HepG2 (cell line): ENCODE data around the gene FGF14. TPM values are rescaled to one million over a fixed set of nuclear protein-coding genes. Genes with fewer than 3 reads are reported as not detected.

Experiments
- ATAC-seq: fragments of 200-7000 bp; cut with Tn5 transposase; 3 replicates; pipeline ENCODE4 v1.9.1; 2020; ENCODE audit warnings: mild to moderate bottlenecking, moderate library complexity
- BruUV-seq: library from RNA; stranded (reverse); fragments of 400-500 nt; replicated peaks from 2 replicates; lab custom pipeline; 2021; lab: Mats Ljungman, UMichigan
- CTCF ChIA-PET: fragments of 300-600 bp; formaldehyde crosslinking; extraction: SDS; loops from one replicate; lab custom pipeline; 2021; ENCODE audit warnings: low total read pairs, inconsistent platforms, low intra/inter-chr PET ratio; lab: Yijun Ruan, JAX
- POLR2A ChIA-PET: fragments of 350-600 bp; sonication (Branson Sonifier 250); formaldehyde crosslinking; loops from one replicate; lab custom pipeline; 2020; ENCODE audit warnings: antibody characterized with exemption, inconsistent platforms; lab: Yijun Ruan, JAX
- DNase-seq: peaks from one replicate; pipeline ENCODE4 v3.0.0-alpha.2; 2015; ENCODE audit warnings: low spot score
- FAIRE-seq: peaks from 3 replicates; lab custom pipeline; 2011; peaks lifted over from hg19 to GRCh38; lab: Jason Lieb, UNC
- H2AFZ ChIP-seq: one replicate; pipeline ENCODE4 v1.6.1; 2011; ENCODE audit warnings: low read length, inconsistent platforms
- H3K27ac ChIP-seq: fragments of 300-600 bp; 3 replicates; pipeline ENCODE4 v1.8.0; 2011; ENCODE audit warnings: mixed run types, mild to moderate bottlenecking, mixed read lengths, low read length, inconsistent platforms; ENCODE audit not compliant: insufficient read depth; ENCODE audit errors: extremely low read length
- H3K27me3 ChIP-seq, 2 experiments: fragments of 200-600 bp in 1 of 2; 2 replicates in 1 of 2; 3 replicates in 1 of 2; pipeline versions ENCODE4 v1.6.0 to v1.8.0; 2011; ENCODE audit warnings: low read length in 2 of 2, mild to moderate bottlenecking in 2 of 2, moderate library complexity in 2 of 2, inconsistent platforms in 1 of 2; ENCODE audit not compliant: insufficient read depth in 2 of 2, control insufficient read depth in 1 of 2
- H3K36me3 ChIP-seq, 2 experiments: fragments of 200-600 bp in 1 of 2; replicated peaks in 1 of 2; 2 replicates in 1 of 2; 3 replicates in 1 of 2; pipeline versions ENCODE4 v1.5.1 to v1.8.0; 2011; ENCODE audit warnings: low read length in 2 of 2, inconsistent platforms in 1 of 2; ENCODE audit not compliant: insufficient read depth in 2 of 2, control insufficient read depth in 1 of 2
- H3K4me1 ChIP-seq: 2 replicates; pipeline ENCODE4 v1.5.1; 2012; ENCODE audit warnings: low read length, inconsistent platforms; ENCODE audit not compliant: insufficient read depth
- H3K4me2 ChIP-seq: 2 replicates; pipeline ENCODE4 v1.6.0; 2011; ENCODE audit warnings: low read depth, low read length, inconsistent platforms
- H3K4me3 ChIP-seq, 3 experiments: fragments of 200-600 bp in 1 of 3; sonication (generic), shearing (Covaris generic) in 1 of 3; replicated peaks in 1 of 3; 2 replicates each; pipeline ENCODE4 v1.5.1; 2011 to 2016; ENCODE audit warnings: low read length in 3 of 3, inconsistent platforms in 2 of 3, low read depth in 2 of 3, mild to moderate bottlenecking in 2 of 3, control low read depth in 1 of 3, mixed read lengths in 1 of 3; ENCODE audit not compliant: insufficient read depth in 1 of 3
- H3K79me2 ChIP-seq: one replicate; pipeline ENCODE4 v1.6.1; 2011; ENCODE audit warnings: low read length, inconsistent platforms; ENCODE audit not compliant: insufficient read depth
- H3K9ac ChIP-seq: 2 replicates; pipeline ENCODE4 v1.6.0; 2011; ENCODE audit warnings: mild to moderate bottlenecking, low read depth, low read length, inconsistent platforms; ENCODE audit not compliant: insufficient read depth
- H3K9me3 ChIP-seq: 2 replicates; pipeline ENCODE4 v1.5.1; 2012; ENCODE audit warnings: mild to moderate bottlenecking, low read length
- H4K20me1 ChIP-seq: 2 replicates; pipeline ENCODE4 v1.6.0; 2011; ENCODE audit warnings: inconsistent platforms, mild to moderate bottlenecking, low read length, moderate library complexity; ENCODE audit not compliant: insufficient read depth
- BCLAF1 ChIP-seq: fragments of 450-650 bp; IDR thresholded peaks from 2 replicates; pipeline ENCODE4 v1.6.1; 2017; ENCODE audit warnings: mild to moderate bottlenecking
- GLMP ChIP-seq: sonication (generic); formaldehyde crosslinking; IDR thresholded peaks from 2 replicates; pipeline ENCODE4 v1.9.0; 2021; ENCODE audit warnings: missing genetic modification reagents, mild to moderate bottlenecking, borderline replicate concordance
- PATZ1 ChIP-seq: sonication (generic); formaldehyde crosslinking; IDR thresholded peaks from 2 replicates; pipeline ENCODE4 v1.4.0; 2020; ENCODE audit warnings: missing genetic modification reagents
- PLSCR1 ChIP-seq: sonication (generic); formaldehyde crosslinking; IDR thresholded peaks from 2 replicates; pipeline ENCODE4 v1.5.0; 2020; ENCODE audit warnings: missing genetic modification reagents, mild to moderate bottlenecking, borderline replicate concordance
- PRDM4 ChIP-seq: sonication (generic); formaldehyde crosslinking; IDR thresholded peaks from 2 replicates; pipeline ENCODE4 v1.9.0; 2021; ENCODE audit warnings: missing genetic modification reagents, borderline replicate concordance
- PRPF4 ChIP-seq: fragments of 200-400 bp; formaldehyde crosslinking; IDR thresholded peaks from 2 replicates; pipeline ENCODE4 v1.6.1; 2016; ENCODE audit warnings: low read length, low read depth; ENCODE audit not compliant: poor library complexity, severe bottlenecking
- STAG1 ChIP-seq: sonication (generic); formaldehyde crosslinking; IDR thresholded peaks from 2 replicates; pipeline ENCODE4 v1.4.0; 2020; ENCODE audit warnings: missing genetic modification reagents
- TARDBP ChIP-seq: sonication (generic); formaldehyde crosslinking; IDR thresholded peaks from 2 replicates; pipeline ENCODE4 v1.8.0; 2022; ENCODE audit warnings: mild to moderate bottlenecking, missing genetic modification reagents
- ZEB1 ChIP-seq: IDR thresholded peaks from 2 replicates; pipeline ENCODE4 v1.6.1; 2012; ENCODE audit warnings: mild to moderate bottlenecking, low read depth, inconsistent platforms; ENCODE audit not compliant: insufficient replicate concordance
- ZNF891 ChIP-seq: sonication (generic); formaldehyde crosslinking; IDR thresholded peaks from 2 replicates; pipeline ENCODE4 v1.5.0; 2020; ENCODE audit warnings: mild to moderate bottlenecking, missing genetic modification reagents
- WGBS: methylation state at CpG from one replicate; pipeline ENCODE4 v1.1.6; 2017; ENCODE audit warnings: low lambda C conversion rate; 5-methylcytosine and 5-hydroxymethylcytosine counted together
- in situ Hi-C: cut with HindIII; loops from 2 replicates; pipeline ENCODE4 v1.10.0; 2017; ENCODE audit warnings: low pct_unique_long_range_greater_than_20kb; ENCODE audit not compliant: extremely low pct_ligation_motif_present
- intact Hi-C: fragments of 100-400 bp; cut with micrococcal nuclease; formaldehyde crosslinking; loops from one replicate; pipeline ENCODE4 v1.10.0; 2022; ENCODE audit not compliant: unreplicated experiment
- polyA plus RNA-seq, 8 experiments: library from polyadenylated mRNA; depleted of rRNA in 3 of 8; stranded (reverse) in 7 of 8; unstranded in 1 of 8; fragments of >200 nt; fragmentation: Illumina TruSeq in 4 of 8; extraction: Trizol in 4 of 8; gene quantifications; 2 replicates each; pipeline versions ENCODE4 v1.2.1 to v1.2.3, GENCODE V29; 2011 to 2016; ENCODE audit warnings: low read depth in 4 of 8, missing spikeins in 1 of 8, mixed read lengths in 1 of 8; ENCODE audit not compliant: insufficient read depth in 1 of 8
- total RNA-seq, 5 experiments: library from RNA; depleted of rRNA; stranded (reverse); fragments of >200 nt; fragmentation: Illumina TruSeq; extraction: Trizol; gene quantifications; 2 replicates each; pipeline ENCODE4 v1.2.3, GENCODE V29; 2016; ENCODE audit warnings: low read depth in 1 of 5

The FGF14 gene
- total and polyA plus RNA-seq, 2 of the 13 experiments (the other 11 are each of a cell fraction or from before 2014, with no cell fraction given): not detected

GRCh38 chr13:102367836-102368235, 34.0 kb downstream of the FGF14 start:
- no peak overlapping the region for H3K4me2 ChIP-seq

More at GRCh38 chr13:102367836-102368235, 34.0 kb downstream of the FGF14 start:
- Histone ChIP-seq H3K9ac (no peak overlapping the region), H3K79me2 (no peaks in the 10 kb centered on the region), H3K4me1 (no peaks in the 10 kb centered on the region), H3K4me3 (no peak overlapping the region), H3K9me3 (no peaks in the 10 kb centered on the region), H3K27ac (no peak overlapping the region), H4K20me1 (no peaks in the 10 kb centered on the region), H3K27me3 (peaks cover 0 to 6% of the 10 kb centered on the region in 2 experiments; a peak in 1 of 5 replicates)
- ATAC-seq: no peak
- 30% methylated on average over 11 of the region's 14 CpGs for WGBS
- intact Hi-C loops (no loop called here), in situ Hi-C loops (no loop called here)
- no peak for DNase-seq
- POLR2A ChIA-PET: no interaction called here
- CTCF ChIA-PET: no interaction called here
- no TSS peak for BruUV-seq
- FAIRE-seq: no peak
- TF ChIP-seq ZEB1: no peak
- TF ChIP-seq STAG1 (CRISPR knock-in tag): no peak
- no peak for TF ChIP-seq PRPF4
- TF ChIP-seq PLSCR1: no peak
- no peak for TF ChIP-seq TARDBP (CRISPR knock-in tag)
- no peak for TF ChIP-seq BCLAF1
- TF ChIP-seq PATZ1 (CRISPR knock-in tag): no peak
- no peak for TF ChIP-seq ZNF891 (CRISPR knock-in tag)
- no peak for TF ChIP-seq PRDM4 (CRISPR knock-in tag)
- TF ChIP-seq GLMP (CRISPR knock-in tag): no peak
- TF ChIP-seq, all 625 proteins: peak for 0
- Histone ChIP-seq H2AFZ (no peak overlapping the region), H3K36me3 (no peaks in the 10 kb centered on the region)
